ENCODE results near the gene TLCD4.
"Not testable (repeated sequence)": the region's sequence is repeated elsewhere in the genome, so short reads cannot be mapped to it uniquely, and the experiment has no call there.

TLCD4 gene

GRCh38 chr1:95145493-95145892, 28.3 kb downstream of the TLCD4 start:
- DNase-seq (ENCODE audit: low read depth in 2 of 2, low spot score in 1 of 2) = no peak

- DNase-seq (ENCODE audit: low read depth in 2 of 2, low spot score in 1 of 2) = no peak
Observed at GRCh38 chr1:95146637-95147036, 29.5 kb downstream of the TLCD4 start.

- DNase-seq (ENCODE audit: low read depth in 2 of 2, low spot score in 1 of 2) = no peak
Observed at GRCh38 chr1:95154096-95154495, 36.9 kb downstream of the TLCD4 start.

GRCh38 chr1:95165569-95165968, 48.4 kb downstream of the TLCD4 start:
- DNase-seq (ENCODE audit: low read depth in 2 of 2, low spot score in 1 of 2) = not testable (repeated sequence)
